PC-3 (cell line): ENCODE data around the gene FAM168B. TPM values are rescaled to one million over a fixed set of nuclear protein-coding genes. Genes with fewer than 3 reads are reported as not detected.
"Not testable (repeated sequence)": the region's sequence is repeated elsewhere in the genome, so short reads cannot be mapped to it uniquely, and the experiment has no call there.

Experiments
- ATAC-seq: fragments of 200-7000 bp; cut with Tn5 transposase; 2 replicates; pipeline ENCODE4 v1.9.1; 2020; ENCODE audit warnings: mild to moderate bottlenecking, moderate library complexity
- BruUV-seq: library from RNA; stranded (reverse); fragments of 400-500 nt; replicated peaks from 2 replicates; lab custom pipeline; 2021; lab: Mats Ljungman, UMichigan
- CTCF ChIA-PET: fragments of 300-600 bp; sonication (Branson Sonifier 250); formaldehyde crosslinking; loops from one replicate; lab custom pipeline; 2022; ENCODE audit warnings: antibody characterized with exemption; lab: Charles Lee
- POLR2A ChIA-PET: fragments of 300-600 bp; sonication (Branson Sonifier 250); formaldehyde crosslinking; loops from one replicate; lab custom pipeline; 2022; ENCODE audit warnings: antibody characterized with exemption; ENCODE audit not compliant: unreplicated experiment; lab: Charles Lee
- DNase-seq: peaks from one replicate; pipeline ENCODE4 v3.0.0-alpha.2; 2015
- H2AFZ ChIP-seq: fragments of 300-600 bp; sonication (generic); 2 replicates; pipeline ENCODE4 v1.6.0; 2016; ENCODE audit warnings: antibody characterized with exemption, low read length
- H3F3A ChIP-seq: fragments of 300-600 bp; sonication (generic); one replicate; pipeline ENCODE4 v1.6.0; 2017; ENCODE audit warnings: antibody characterized with exemption, low read length, control low read depth, mild to moderate bottlenecking; ENCODE audit not compliant: unreplicated experiment
- H3K27ac ChIP-seq: fragments of 300-600 bp; sonication (generic); 2 replicates; pipeline ENCODE4 v1.5.1; 2016; ENCODE audit warnings: mild to moderate bottlenecking, low read length
- H3K27me3 ChIP-seq: fragments of 300-600 bp; sonication (generic); 2 replicates; pipeline ENCODE4 v1.6.1; 2016; ENCODE audit warnings: low read length, mixed read lengths
- H3K36me3 ChIP-seq: fragments of 300-600 bp; sonication (generic); 2 replicates; pipeline ENCODE4 v1.6.1; 2016; ENCODE audit warnings: low read depth, mixed run types, low read length, mixed read lengths
- H3K4me1 ChIP-seq: fragments of 300-600 bp; sonication (generic); 2 replicates; pipeline ENCODE4 v1.5.1; 2016; ENCODE audit warnings: low read length; ENCODE audit not compliant: insufficient read depth
- H3K4me2 ChIP-seq: fragments of 300-600 bp; sonication (generic); 2 replicates; pipeline ENCODE4 v1.6.0; 2016; ENCODE audit warnings: low read length
- H3K4me3 ChIP-seq: fragments of 300-600 bp; sonication (generic); 2 replicates; pipeline ENCODE4 v1.5.1; 2016; ENCODE audit warnings: mild to moderate bottlenecking, low read length, mixed read lengths
- H3K79me2 ChIP-seq: fragments of 300-600 bp; sonication (generic); 2 replicates; pipeline ENCODE4 v1.6.1; 2017; ENCODE audit warnings: low read length, mixed read lengths
- H3K9ac ChIP-seq: fragments of 300-600 bp; sonication (generic); 2 replicates; pipeline ENCODE4 v1.6.0; 2016; ENCODE audit warnings: mild to moderate bottlenecking, low read length
- H3K9me2 ChIP-seq: fragments of 300-600 bp; sonication (generic); replicated peaks from 2 replicates; pipeline ENCODE4 v1.6.1; 2016; ENCODE audit warnings: mixed run types, low read length, mixed read lengths
- H3K9me3 ChIP-seq: fragments of 300-600 bp; sonication (generic); 2 replicates; pipeline ENCODE4 v1.6.1; 2016; ENCODE audit warnings: low read length, mixed read lengths
- H4K20me1 ChIP-seq: fragments of 300-600 bp; sonication (generic); 2 replicates; pipeline ENCODE4 v1.6.1; 2016; ENCODE audit warnings: low read length, mixed read lengths
- EZH2 ChIP-seq: fragments of 300-600 bp; sonication (generic); IDR thresholded peaks from one replicate; pipeline ENCODE4 v1.6.1; 2017; ENCODE audit warnings: antibody characterized with exemption, mild to moderate bottlenecking, low read length; ENCODE audit not compliant: unreplicated experiment
- EZH2phosphoT487 ChIP-seq: fragments of 300-600 bp; sonication (generic); IDR thresholded peaks from 2 replicates; pipeline ENCODE4 v1.6.1; 2018; ENCODE audit warnings: mild to moderate bottlenecking, antibody characterized with exemption, low read length, borderline replicate concordance
- intact Hi-C: fragments of 100-400 bp; cut with micrococcal nuclease; formaldehyde crosslinking; loops from 2 replicates; pipeline ENCODE4 v1.9.0; 2023
- total RNA-seq: library from RNA; depleted of rRNA; stranded (reverse); fragments of >200 nt; gene quantifications from 2 replicates; pipeline ENCODE4 v1.2.3, GENCODE V29; 2014
- TF ChIP-seq, protein P1 (sequence below): fragments of 300-600 bp; sonication (generic); conservative IDR thresholded peaks from 2 replicates; pipeline ENCODE4 v1.5.1; 2017; ENCODE audit warnings: antibody characterized with exemption, low read depth, mild to moderate bottlenecking, low read length

Gene FAM168B
- total RNA-seq, 1 experiment from 2014 or later = 91.7 TPM

DNA sequence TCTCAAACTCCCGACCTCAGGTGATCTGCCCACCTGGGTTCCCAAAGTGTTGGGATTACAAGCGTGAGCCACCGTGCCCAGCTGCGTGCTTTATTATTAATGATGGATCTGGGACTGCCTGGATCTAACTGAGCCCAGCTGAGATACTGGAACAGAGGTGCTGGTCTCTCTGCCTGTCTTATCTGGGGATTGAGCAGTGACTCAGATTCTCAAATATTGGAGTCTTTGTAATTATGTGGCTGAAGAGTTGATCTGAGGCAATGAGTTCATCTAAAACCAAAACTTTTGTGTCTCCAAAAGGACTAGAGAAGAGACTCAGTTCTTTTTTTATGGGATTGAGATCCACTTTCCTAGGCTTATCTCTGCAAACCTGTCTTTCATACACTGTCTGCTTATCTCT lies 28.2 kb upstream of the FAM168B start:
- Histone ChIP-seq H3K4me3 (no peak overlapping the region), H3K9me2 (no peaks in the 10 kb centered on the region), H3K9me3 (no peaks in the 10 kb centered on the region), H3K4me2 (0 out of 2 replicates have a peak overlapping the region, but pooled peaks have one; percentile 34), H4K20me1 (peaks cover 33% of the 10 kb centered on the region), H2AFZ (no peak overlapping the region), H3K4me1 (peaks cover 8% of the 10 kb centered on the region), H3K36me3 (peaks cover 26% of the 10 kb centered on the region), H3F3A (no peaks in the 10 kb centered on the region), H3K79me2 (peaks cover 71% of the 10 kb centered on the region), H3K27me3 (no peaks in the 10 kb centered on the region), H3K27ac (no peak overlapping the region), H3K9ac (no peak overlapping the region)
- no TSS peak for BruUV-seq
- TF ChIP-seq, protein P1, sequence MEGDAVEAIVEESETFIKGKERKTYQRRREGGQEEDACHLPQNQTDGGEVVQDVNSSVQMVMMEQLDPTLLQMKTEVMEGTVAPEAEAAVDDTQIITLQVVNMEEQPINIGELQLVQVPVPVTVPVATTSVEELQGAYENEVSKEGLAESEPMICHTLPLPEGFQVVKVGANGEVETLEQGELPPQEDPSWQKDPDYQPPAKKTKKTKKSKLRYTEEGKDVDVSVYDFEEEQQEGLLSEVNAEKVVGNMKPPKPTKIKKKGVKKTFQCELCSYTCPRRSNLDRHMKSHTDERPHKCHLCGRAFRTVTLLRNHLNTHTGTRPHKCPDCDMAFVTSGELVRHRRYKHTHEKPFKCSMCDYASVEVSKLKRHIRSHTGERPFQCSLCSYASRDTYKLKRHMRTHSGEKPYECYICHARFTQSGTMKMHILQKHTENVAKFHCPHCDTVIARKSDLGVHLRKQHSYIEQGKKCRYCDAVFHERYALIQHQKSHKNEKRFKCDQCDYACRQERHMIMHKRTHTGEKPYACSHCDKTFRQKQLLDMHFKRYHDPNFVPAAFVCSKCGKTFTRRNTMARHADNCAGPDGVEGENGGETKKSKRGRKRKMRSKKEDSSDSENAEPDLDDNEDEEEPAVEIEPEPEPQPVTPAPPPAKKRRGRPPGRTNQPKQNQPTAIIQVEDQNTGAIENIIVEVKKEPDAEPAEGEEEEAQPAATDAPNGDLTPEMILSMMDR = no peak
- TF ChIP-seq EZH2 (no peak), EZH2phosphoT487 (no peak)
- intact Hi-C loops = no loop called here
- ATAC-seq = peak; percentile 59
- POLR2A ChIA-PET = no interaction called here
- CTCF ChIA-PET = no interaction called here
- peak; percentile 29 for DNase-seq

DNA sequence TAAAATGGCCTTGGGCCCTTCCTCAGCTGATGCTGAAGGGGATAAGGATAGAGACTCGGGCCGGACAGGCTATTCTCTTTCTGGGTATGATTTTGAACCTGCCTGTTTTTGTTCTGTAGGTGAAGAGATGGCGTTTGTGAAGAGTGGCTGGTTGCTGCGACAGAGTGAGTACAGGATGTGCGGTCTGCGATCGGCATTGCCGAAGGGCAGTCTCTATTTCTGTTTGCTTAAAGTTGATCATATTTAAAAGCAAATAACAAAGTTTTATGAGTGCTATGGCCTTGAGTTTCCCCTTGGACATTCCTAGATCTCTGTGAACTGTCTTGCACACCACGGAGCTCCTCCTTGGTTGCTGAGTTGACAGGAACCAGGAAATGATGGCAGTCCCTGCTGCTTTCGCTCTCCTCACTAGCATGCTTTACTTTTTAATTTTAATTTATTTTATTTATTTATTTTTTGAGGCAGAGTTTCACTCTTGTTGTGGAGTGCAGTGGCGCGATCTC lies 27.6 kb upstream of the FAM168B start:
- peaks cover 35% of the 10 kb centered on the region for H4K20me1 ChIP-seq
- H3F3A ChIP-seq = no peaks in the 10 kb centered on the region
- no TSS peak for BruUV-seq
- no peaks in the 10 kb centered on the region for H3K9me3 ChIP-seq
- H3K36me3 ChIP-seq = peaks cover 26% of the 10 kb centered on the region
- POLR2A ChIA-PET = no interaction called here
- DNase-seq (peak; percentile 46), ATAC-seq (peak; percentile 86)
- peak overlapping the region; percentile 34 for H3K4me3 ChIP-seq
- H2AFZ ChIP-seq = no peak overlapping the region
- peaks cover 77% of the 10 kb centered on the region for H3K79me2 ChIP-seq
- H3K9ac ChIP-seq = no peak overlapping the region
- peak overlapping the region; percentile 61 for H3K4me2 ChIP-seq
- peaks cover 8% of the 10 kb centered on the region for H3K4me1 ChIP-seq
- H3K27me3 ChIP-seq = no peaks in the 10 kb centered on the region
- TF ChIP-seq, protein P1 = no peak
- TF ChIP-seq EZH2phosphoT487 (no peak), EZH2 (no peak)
- intact Hi-C loops = no loop called here
- CTCF ChIA-PET = no interaction called here
- H3K9me2 ChIP-seq = no peaks in the 10 kb centered on the region
- peak overlapping the region; percentile 33 for H3K27ac ChIP-seq

DNA sequence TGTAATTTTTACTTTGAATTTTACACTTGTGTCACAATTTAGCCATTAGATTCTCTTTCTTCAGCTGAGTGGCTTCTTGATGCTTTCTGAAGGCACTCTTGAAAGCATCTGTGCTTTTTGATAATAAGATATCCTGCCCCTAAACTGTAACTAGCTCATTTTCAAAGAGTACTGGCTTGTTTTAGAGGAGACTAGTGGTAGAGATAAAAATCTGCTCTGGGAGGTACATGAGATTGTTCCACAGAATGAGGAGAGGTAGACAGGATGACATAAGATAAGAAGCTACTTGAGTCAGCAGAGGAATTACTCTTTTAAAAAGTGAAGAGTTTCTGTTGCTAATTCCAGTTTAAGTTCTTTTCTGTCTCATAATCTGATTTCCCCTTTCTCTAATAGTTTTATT lies 22.5 kb upstream of the FAM168B start:
- peaks cover 45% of the 10 kb centered on the region for H4K20me1 ChIP-seq
- POLR2A ChIA-PET = interaction anchor here (0.7 kb wide), 1 partner anchor 30 kb away, joined by 9 read pairs; no protein-coding TSS in a partner anchor

DNA sequence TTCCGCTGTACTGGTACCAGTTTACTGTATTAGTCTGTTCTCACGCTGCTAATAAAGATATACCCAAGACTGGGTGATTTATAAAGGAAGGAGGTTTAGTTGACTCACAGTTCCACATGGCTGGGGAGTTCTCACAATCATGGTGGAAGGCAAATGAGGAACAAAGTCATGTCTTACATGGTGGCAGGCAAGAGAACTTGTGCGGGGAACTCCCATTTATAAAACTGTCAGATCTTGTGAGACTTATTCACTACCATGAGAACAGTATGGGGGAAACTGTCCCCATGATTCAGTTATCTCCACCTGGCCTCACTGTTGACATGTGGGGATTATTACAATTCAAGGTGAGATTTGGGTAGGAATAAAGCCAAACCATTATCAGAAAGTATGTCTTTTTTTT lies 21.7 kb upstream of the FAM168B start:
- H3K9me3 ChIP-seq, intact Hi-C loops, H3K4me2 ChIP-seq, H3F3A ChIP-seq, DNase-seq, H2AFZ ChIP-seq, H3K9me2 ChIP-seq, BruUV-seq, ATAC-seq, H3K9ac ChIP-seq, CTCF ChIA-PET, H3K4me1 ChIP-seq, H3K27me3 ChIP-seq, POLR2A ChIA-PET, H3K4me3 ChIP-seq, H3K27ac ChIP-seq: not testable (repeated sequence)
- peaks cover 13% of the 10 kb centered on the region for H3K36me3 ChIP-seq
- H4K20me1 ChIP-seq = peaks cover 40% of the 10 kb centered on the region
- peaks cover 97% of the 10 kb centered on the region for H3K79me2 ChIP-seq

More for the DNA sequence above, 22.5 kb upstream of the FAM168B start:
- intact Hi-C loops = no loop called here
- no peaks in the 10 kb centered on the region for H3F3A ChIP-seq
- CTCF ChIA-PET = no interaction called here
- H3K27me3 ChIP-seq = no peaks in the 10 kb centered on the region
- H3K9me3 ChIP-seq = no peaks in the 10 kb centered on the region
- H3K79me2 ChIP-seq = peaks cover 97% of the 10 kb centered on the region
- H3K27ac ChIP-seq = no peak overlapping the region
- BruUV-seq = no TSS peak
- peaks cover 13% of the 10 kb centered on the region for H3K36me3 ChIP-seq
- TF ChIP-seq, protein P1 = no peak
- TF ChIP-seq EZH2phosphoT487 = no peak
- TF ChIP-seq EZH2 = no peak
- H3K9me2 ChIP-seq = no peaks in the 10 kb centered on the region
- H3K9ac ChIP-seq = no peak overlapping the region
- peaks cover 5% of the 10 kb centered on the region for H3K4me1 ChIP-seq
- no peak for DNase-seq
- H3K4me3 ChIP-seq = no peak overlapping the region
- ATAC-seq = no peak
- H2AFZ ChIP-seq = no peak overlapping the region
- H3K4me2 ChIP-seq = no peak overlapping the region
